ENCODE measurements around the gene SPRED2.

Gene SPRED2

DNA sequence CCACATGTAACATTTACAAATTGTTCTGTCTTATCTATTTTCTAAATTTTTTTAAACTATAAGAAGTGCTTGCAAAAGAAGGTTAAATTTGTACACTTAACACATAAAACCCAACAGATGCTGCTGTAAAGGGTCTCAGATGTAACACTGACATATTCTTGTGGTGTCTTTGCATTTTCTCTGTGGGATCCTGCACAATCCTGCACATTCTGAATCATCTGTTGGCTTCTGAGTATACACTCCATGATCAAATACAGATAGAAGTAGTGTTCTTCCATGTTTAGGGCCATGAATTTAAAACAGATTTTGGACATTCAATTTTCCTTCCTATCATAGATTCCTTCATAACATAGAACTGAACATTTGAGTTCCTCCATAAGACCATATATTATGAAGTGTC is 89.0 kb downstream of the SPRED2 start:
- ATAC-seq, result no peak
- TF ChIP-seq, protein P1, sequence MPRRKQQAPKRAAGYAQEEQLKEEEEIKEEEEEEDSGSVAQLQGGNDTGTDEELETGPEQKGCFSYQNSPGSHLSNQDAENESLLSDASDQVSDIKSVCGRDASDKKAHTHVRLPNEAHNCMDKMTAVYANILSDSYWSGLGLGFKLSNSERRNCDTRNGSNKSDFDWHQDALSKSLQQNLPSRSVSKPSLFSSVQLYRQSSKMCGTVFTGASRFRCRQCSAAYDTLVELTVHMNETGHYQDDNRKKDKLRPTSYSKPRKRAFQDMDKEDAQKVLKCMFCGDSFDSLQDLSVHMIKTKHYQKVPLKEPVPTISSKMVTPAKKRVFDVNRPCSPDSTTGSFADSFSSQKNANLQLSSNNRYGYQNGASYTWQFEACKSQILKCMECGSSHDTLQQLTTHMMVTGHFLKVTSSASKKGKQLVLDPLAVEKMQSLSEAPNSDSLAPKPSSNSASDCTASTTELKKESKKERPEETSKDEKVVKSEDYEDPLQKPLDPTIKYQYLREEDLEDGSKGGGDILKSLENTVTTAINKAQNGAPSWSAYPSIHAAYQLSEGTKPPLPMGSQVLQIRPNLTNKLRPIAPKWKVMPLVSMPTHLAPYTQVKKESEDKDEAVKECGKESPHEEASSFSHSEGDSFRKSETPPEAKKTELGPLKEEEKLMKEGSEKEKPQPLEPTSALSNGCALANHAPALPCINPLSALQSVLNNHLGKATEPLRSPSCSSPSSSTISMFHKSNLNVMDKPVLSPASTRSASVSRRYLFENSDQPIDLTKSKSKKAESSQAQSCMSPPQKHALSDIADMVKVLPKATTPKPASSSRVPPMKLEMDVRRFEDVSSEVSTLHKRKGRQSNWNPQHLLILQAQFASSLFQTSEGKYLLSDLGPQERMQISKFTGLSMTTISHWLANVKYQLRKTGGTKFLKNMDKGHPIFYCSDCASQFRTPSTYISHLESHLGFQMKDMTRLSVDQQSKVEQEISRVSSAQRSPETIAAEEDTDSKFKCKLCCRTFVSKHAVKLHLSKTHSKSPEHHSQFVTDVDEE (CRISPR knock-in tag; IDR thresholded peaks at IDR 0.05), result no peak
- no peak for TF ChIP-seq ARNTL (CRISPR knock-in tag; IDR thresholded peaks at IDR 0.05; ENCODE audit: borderline replicate concordance, low read depth)
- TF ChIP-seq CSDC2 (CRISPR knock-in tag; IDR thresholded peaks at IDR 0.05), result no peak
- TF ChIP-seq, protein P2, sequence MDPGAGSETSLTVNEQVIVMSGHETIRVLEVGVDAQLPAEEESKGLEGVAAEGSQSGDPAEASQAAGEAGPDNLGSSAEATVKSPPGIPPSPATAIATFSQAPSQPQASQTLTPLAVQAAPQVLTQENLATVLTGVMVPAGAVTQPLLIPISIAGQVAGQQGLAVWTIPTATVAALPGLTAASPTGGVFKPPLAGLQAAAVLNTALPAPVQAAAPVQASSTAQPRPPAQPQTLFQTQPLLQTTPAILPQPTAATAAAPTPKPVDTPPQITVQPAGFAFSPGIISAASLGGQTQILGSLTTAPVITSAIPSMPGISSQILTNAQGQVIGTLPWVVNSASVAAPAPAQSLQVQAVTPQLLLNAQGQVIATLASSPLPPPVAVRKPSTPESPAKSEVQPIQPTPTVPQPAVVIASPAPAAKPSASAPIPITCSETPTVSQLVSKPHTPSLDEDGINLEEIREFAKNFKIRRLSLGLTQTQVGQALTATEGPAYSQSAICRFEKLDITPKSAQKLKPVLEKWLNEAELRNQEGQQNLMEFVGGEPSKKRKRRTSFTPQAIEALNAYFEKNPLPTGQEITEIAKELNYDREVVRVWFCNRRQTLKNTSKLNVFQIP (CRISPR knock-in tag; IDR thresholded peaks at IDR 0.05; ENCODE audit: borderline replicate concordance, low read depth), result no peak
- TF ChIP-seq SNAI2 (CRISPR knock-in tag; IDR thresholded peaks at IDR 0.05), result no peak
- TF ChIP-seq TCF4 (CRISPR knock-in tag; IDR thresholded peaks at IDR 0.05; ENCODE audit: borderline replicate concordance), result no peak
- TF ChIP-seq, protein P3, sequence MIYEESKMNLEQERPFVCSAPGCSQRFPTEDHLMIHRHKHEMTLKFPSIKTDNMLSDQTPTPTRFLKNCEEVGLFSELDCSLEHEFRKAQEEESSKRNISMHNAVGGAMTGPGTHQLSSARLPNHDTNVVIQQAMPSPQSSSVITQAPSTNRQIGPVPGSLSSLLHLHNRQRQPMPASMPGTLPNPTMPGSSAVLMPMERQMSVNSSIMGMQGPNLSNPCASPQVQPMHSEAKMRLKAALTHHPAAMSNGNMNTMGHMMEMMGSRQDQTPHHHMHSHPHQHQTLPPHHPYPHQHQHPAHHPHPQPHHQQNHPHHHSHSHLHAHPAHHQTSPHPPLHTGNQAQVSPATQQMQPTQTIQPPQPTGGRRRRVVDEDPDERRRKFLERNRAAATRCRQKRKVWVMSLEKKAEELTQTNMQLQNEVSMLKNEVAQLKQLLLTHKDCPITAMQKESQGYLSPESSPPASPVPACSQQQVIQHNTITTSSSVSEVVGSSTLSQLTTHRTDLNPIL (CRISPR knock-in tag; IDR thresholded peaks at IDR 0.05; ENCODE audit: low read depth), result no peak
- no peak for TF ChIP-seq PPARA (CRISPR knock-in tag; IDR thresholded peaks at IDR 0.05; ENCODE audit: borderline replicate concordance)
- TF ChIP-seq ZNF70 (CRISPR knock-in tag; IDR thresholded peaks at IDR 0.05), result no peak
- no peak for TF ChIP-seq ISL1 (CRISPR knock-in tag; IDR thresholded peaks at IDR 0.05)
- no peak for TF ChIP-seq BACH2 (CRISPR knock-in tag; IDR thresholded peaks at IDR 0.05; ENCODE audit: borderline replicate concordance)

DNA sequence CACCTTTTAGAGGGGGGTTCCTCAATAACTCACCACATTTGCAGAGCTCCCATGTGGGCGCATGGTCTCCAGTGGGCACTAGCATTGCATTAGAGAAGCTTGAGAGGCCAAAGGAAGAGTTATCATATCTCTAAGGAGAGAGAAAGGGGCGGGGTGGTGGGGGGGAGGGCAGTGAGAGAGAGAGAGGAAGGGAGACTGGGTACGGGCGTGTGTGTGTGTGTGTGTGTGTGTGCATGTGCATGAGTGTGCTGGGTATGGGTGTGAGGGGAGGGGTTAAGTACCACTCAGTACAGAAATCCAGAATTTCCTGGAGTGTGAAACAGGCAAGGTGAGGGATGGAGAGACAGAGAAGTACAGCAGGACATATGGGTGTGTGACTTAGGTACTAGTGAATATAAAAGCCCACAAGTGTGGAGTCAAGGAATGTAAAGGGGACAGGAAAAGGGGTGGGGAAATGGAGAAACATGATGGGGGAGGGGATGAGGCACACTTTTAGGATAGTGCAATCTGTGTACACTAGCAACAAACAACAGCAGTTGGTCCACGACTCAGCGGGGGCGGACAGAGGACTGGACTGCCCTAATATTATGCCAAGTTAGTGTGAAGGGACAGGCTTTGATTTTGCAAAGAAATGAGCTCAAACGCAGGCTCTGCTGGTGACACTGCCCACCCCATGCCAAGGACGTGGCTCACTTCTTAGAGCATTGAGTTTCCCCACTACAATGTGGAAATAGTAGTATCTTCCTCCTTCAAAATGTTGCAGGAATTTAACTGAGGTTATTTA is 91.3 kb downstream of the SPRED2 start:
- TF ChIP-seq, protein P1 (CRISPR knock-in tag; IDR thresholded peaks at IDR 0.05), result no peak
- no peak for TF ChIP-seq ZFP30 (CRISPR knock-in tag; IDR thresholded peaks at IDR 0.05)
- no peak for TF ChIP-seq ESRRG (CRISPR knock-in tag; IDR thresholded peaks at IDR 0.05)
- TF ChIP-seq ZC3H10 (CRISPR knock-in tag; IDR thresholded peaks at IDR 0.05), result no peak
- no peak for TF ChIP-seq ZFP3 (CRISPR knock-in tag; IDR thresholded peaks at IDR 0.05)
- TF ChIP-seq TOX (CRISPR knock-in tag; IDR thresholded peaks at IDR 0.05; ENCODE audit: borderline replicate concordance), result no peak
- TF ChIP-seq, protein P3 (CRISPR knock-in tag; IDR thresholded peaks at IDR 0.05; ENCODE audit: low read depth), result no peak
- TF ChIP-seq ARNTL (CRISPR knock-in tag; IDR thresholded peaks at IDR 0.05; ENCODE audit: borderline replicate concordance, low read depth), result no peak
- TF ChIP-seq ZNF565 (CRISPR knock-in tag; conservative IDR thresholded peaks at IDR 0.05; ENCODE audit: low read depth), result no peak
- no peak for TF ChIP-seq RARB (CRISPR knock-in tag; IDR thresholded peaks at IDR 0.05)
- TF ChIP-seq, protein P4, sequence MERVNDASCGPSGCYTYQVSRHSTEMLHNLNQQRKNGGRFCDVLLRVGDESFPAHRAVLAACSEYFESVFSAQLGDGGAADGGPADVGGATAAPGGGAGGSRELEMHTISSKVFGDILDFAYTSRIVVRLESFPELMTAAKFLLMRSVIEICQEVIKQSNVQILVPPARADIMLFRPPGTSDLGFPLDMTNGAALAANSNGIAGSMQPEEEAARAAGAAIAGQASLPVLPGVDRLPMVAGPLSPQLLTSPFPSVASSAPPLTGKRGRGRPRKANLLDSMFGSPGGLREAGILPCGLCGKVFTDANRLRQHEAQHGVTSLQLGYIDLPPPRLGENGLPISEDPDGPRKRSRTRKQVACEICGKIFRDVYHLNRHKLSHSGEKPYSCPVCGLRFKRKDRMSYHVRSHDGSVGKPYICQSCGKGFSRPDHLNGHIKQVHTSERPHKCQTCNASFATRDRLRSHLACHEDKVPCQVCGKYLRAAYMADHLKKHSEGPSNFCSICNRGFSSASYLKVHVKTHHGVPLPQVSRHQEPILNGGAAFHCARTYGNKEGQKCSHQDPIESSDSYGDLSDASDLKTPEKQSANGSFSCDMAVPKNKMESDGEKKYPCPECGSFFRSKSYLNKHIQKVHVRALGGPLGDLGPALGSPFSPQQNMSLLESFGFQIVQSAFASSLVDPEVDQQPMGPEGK (CRISPR knock-in tag; IDR thresholded peaks at IDR 0.05; ENCODE audit: borderline replicate concordance), result no peak
- no peak for TF ChIP-seq GLIS3 (CRISPR knock-in tag; IDR thresholded peaks at IDR 0.05)
- no peak for TF ChIP-seq CSDC2 (CRISPR knock-in tag; IDR thresholded peaks at IDR 0.05)
- TF ChIP-seq, protein P5, sequence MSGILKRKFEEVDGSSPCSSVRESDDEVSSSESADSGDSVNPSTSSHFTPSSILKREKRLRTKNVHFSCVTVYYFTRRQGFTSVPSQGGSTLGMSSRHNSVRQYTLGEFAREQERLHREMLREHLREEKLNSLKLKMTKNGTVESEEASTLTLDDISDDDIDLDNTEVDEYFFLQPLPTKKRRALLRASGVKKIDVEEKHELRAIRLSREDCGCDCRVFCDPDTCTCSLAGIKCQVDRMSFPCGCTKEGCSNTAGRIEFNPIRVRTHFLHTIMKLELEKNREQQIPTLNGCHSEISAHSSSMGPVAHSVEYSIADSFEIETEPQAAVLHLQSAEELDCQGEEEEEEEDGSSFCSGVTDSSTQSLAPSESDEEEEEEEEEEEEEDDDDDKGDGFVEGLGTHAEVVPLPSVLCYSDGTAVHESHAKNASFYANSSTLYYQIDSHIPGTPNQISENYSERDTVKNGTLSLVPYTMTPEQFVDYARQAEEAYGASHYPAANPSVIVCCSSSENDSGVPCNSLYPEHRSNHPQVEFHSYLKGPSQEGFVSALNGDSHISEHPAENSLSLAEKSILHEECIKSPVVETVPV (CRISPR knock-in tag; IDR thresholded peaks at IDR 0.05), result no peak
- no peak for TF ChIP-seq ZNF8 (CRISPR knock-in tag; IDR thresholded peaks at IDR 0.05)
- no peak for TF ChIP-seq SNAI2 (CRISPR knock-in tag; IDR thresholded peaks at IDR 0.05)

More for the DNA sequence above, 91.3 kb downstream of the SPRED2 start:
- no peak for ATAC-seq

Measured in SK-N-SH treated with all-trans-retinoic acid at 6 μM for 48 hours (cell line).